Mesenteric fat pad (tissue), 1 donor: Measurements from ENCODE around the gene GVQW3. TPM values are rescaled to one million over a fixed set of nuclear protein-coding genes. Genes with fewer than 3 reads are reported as not detected.
"Not testable (repeated sequence)": the region's sequence is repeated elsewhere in the genome, so short reads cannot be mapped to it uniquely, and the experiment has no call there.

Experiments used
- DNase-seq: peaks from one replicate; pipeline ENCODE4 v3.0.0-alpha.2; 2020; ENCODE audit warnings: low spot score
- total RNA-seq: library from RNA; stranded (reverse); fragmentation: NEBNext Ultra II Directional; extraction: Animal tissue kit (Norgen Biotek cat#: 25700); gene quantifications from one replicate; pipeline ENCODE4 v1.2.1, GENCODE V29; 2021
- donor health status: DM: yes; HTN: yes; CAD: no.

The GVQW3 gene
- total RNA-seq, 1 donor from 2014 or later: 1.1 TPM

- no peak for DNase-seq
Measured at GRCh38 chr11:76385903-76386302, 4.8 kb downstream of the GVQW3 start.

GRCh38 chr11:76388408-76388807 is 7.3 kb downstream of the GVQW3 start:
- no peak for DNase-seq

GRCh38 chr11:76391021-76391420 is 9.9 kb downstream of the GVQW3 start:
- DNase-seq: no peak

- no peak for DNase-seq
Measured at GRCh38 chr11:76391811-76392475, 10.8 kb downstream of the GVQW3 start.

GRCh38 chr11:76392870-76393269 is 11.7 kb downstream of the GVQW3 start:
- no peak for DNase-seq

- no peak for DNase-seq
Measured at GRCh38 chr11:76394411-76394810, 13.3 kb downstream of the GVQW3 start.

GRCh38 chr11:76395296-76395695 is 14.2 kb downstream of the GVQW3 start:
- DNase-seq: no peak

GRCh38 chr11:76397383-76397782 is 16.3 kb downstream of the GVQW3 start:
- no peak for DNase-seq

GRCh38 chr11:76400967-76401366 is 19.8 kb downstream of the GVQW3 start:
- DNase-seq: no peak

- DNase-seq: not testable (repeated sequence)
Measured at GRCh38 chr11:76401484-76401883, 20.4 kb downstream of the GVQW3 start.

- DNase-seq: no peak
Measured at GRCh38 chr11:76406359-76406758, 25.2 kb downstream of the GVQW3 start.

GRCh38 chr11:76408171-76408965 is 27.2 kb downstream of the GVQW3 start:
- no peak for DNase-seq

- no peak for DNase-seq
Measured at GRCh38 chr11:76410851-76411357, 29.8 kb downstream of the GVQW3 start.

GRCh38 chr11:76415073-76415472 is 34.0 kb downstream of the GVQW3 start:
- no peak for DNase-seq

- DNase-seq: no peak
Measured at GRCh38 chr11:76419896-76420295, 38.8 kb downstream of the GVQW3 start.

- DNase-seq: no peak
Measured at GRCh38 chr11:76424379-76424778, 43.3 kb downstream of the GVQW3 start.

GRCh38 chr11:76424891-76425290 is 43.8 kb downstream of the GVQW3 start:
- no peak for DNase-seq

GRCh38 chr11:76426660-76427059 is 45.5 kb downstream of the GVQW3 start:
- no peak for DNase-seq

- DNase-seq: no peak
Measured at GRCh38 chr11:76436020-76436419, 54.9 kb downstream of the GVQW3 start.

GRCh38 chr11:76443268-76443980 is 62.3 kb downstream of the GVQW3 start:
- no peak for DNase-seq

GRCh38 chr11:76444065-76444383 is 62.9 kb downstream of the GVQW3 start:
- DNase-seq: no peak
